DMS79 (cell line): Measurements from ENCODE around the gene RREB1.

Experiments
- DNase-seq: peaks from one replicate; lab custom pipeline; 2025; lab: John Stamatoyannopoulos, UW

The RREB1 gene

DNA sequence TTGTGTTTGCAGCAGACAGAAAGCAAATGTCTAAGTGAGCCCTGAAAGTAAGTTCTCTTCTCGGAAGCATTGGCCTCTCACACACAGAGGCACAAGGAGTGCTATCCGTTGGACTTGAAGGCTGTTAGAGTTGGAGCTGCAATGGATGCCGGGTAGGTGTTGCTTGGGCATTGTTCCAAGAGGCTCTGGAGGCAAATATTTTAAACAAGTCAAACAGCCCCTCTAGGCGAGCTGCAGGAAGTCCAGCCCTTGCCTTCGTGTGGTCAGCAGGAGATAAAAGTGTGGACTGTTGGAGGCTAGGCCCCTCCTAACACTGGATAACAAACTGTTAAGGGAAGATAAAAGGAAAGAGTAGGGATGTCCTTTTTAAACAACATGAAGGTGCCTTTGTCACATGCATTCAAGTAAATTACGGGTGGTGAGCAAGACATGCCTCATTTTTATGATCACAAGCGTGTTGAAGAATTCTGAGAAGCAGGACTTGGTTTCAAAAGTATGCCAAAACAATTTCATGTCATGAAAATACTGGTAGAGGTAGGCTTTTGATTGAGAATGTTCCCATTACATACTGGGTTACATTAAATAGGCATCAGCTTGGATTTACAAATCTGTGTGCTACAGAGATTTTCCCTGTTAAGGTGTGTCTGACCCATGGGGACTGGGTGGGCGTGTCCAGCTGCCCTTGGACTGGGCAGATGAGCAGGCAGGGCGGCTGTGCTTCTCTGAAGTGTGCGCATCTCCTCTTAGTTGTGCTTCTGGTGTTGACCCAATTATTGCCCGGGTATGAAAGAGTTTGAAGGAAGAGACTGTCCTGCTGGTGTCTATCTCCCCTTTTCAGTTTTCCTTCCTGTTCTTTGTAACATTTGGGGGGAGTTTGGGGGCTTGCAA is 57.5 kb downstream of the RREB1 start:
- DNase-seq: peak; percentile 28

DNA sequence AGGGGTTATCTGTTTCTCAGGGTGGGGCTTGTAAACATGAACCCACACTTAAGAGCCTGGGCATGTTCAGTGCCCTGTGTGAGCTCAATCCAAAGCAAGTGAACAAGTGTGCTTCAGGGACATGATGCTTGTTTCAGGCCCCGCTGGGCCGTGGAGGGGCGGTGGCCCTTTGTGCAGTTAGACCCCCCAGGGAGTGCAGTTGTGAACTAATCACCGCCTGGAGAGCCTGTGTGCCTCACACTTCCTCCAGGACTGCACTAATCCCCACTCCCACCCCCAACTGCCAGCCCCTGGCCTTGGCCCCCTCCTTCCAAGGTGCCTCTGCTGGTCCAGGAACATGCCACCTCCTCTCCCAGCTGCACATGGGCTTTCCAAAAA is 58.1 kb downstream of the RREB1 start:
- no peak for DNase-seq

DNA sequence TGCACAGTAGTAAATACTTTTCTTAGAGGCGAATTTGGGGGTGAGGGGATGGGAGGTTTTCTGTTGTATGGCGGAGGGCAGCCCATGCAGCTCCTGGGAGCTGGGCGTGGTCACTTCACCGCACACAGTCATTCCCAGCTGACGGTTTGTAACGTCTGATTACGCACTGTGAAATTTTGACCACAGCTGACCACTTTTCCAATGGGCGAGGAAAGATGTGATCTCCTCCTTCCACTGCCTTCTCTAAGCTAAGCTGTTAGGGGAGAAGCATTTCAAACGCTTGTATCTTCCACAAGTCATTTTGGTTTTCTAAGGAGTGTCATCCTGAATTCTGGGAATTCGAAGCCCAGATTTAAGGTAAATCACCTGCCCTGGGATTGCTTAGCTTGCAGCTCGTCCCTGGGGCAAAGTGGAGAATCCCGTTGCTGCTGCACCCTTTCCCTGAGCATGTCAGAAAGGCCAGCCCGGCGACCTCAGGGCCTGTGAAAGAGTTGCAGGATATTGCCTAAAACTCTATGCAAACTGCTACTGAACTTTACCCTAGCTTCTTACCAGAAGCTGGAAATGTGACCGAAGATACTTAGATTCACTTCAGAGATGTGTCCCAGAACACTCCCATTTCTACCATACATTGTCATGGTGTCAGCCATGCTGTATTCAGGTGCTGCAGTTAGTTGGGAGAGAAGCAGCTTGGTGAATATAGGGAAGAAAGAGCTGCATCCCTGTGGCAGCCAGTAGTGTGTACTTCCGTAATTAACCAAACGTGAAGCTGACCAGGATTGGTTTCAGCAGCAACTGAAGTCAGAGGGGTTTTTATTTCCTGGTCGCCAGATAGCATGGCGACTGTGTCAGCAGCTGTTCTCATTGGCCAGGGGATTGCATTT is 58.9 kb downstream of the RREB1 start:
- DNase-seq: no peak

DNA sequence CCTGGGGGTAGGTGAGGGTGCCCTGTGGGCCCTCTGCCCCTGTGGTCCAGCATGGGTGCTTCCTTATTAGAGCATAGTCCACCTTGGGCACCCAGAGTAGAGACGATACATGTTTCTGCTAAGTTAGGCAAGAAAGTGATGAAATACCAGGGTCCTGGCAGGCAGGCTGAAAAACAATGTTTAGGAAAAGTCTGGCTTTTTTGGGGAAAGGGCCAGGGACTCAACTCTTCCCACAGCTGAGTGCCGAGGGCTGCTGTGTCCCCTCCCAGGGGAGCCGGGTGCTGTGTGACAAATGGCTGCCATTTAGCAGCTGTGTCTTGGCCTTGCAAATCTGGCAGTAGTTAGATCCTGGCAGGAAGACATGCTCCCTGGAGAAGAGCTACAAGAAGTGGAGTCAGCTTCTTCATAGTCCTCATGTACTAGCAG is 61.5 kb downstream of the RREB1 start:
- DNase-seq: no peak

DNA sequence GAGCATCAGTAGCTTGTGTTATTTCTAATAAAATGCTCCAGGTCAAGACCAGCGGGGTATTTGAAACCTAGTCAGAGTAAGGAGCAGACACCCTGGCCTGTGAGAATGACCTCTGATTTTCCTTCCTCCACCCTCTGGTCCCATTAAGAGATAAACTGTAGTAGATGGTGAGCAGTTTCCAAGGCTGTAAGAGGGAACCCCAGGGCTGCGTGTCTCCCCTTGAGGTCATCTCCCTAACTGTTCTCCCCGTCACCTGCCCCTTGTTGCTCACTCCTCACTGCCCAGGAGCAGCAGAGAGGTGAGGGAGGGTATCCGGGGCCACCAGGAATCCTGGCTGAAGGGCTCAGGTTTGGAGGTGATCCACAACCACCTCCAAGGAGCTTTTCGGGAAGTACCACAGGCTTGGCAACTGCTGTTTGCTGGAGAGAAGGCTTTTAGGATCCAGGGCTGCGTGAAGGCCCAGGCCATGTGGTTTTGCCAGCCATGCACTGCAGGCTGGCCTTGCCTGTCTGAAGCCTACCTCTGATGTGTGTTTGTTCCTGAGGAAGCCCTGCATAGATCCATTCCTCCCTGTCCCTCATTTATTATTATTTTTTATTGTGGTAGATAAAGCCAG is 62.5 kb downstream of the RREB1 start:
- no peak for DNase-seq

DNA sequence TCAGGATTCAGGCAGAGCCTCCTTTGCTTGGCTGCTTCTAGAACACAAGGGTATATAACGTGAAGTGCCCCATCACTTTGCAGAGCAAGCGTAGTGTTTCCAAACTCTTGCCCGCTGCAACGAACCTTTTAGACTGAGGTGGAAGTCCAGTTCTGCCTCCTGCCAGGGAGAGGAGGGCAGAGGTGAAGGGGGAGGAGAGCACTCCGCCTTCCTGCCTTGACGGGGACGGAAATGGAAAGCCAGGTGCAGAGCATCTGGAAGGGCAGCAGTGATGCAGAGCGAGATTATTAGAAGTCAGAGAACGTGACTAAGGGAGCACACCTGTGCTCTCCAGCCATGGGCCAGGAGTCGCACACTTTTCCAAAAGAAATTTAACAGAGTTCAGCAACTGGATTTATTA is 63.4 kb downstream of the RREB1 start:
- DNase-seq: no peak

DNA sequence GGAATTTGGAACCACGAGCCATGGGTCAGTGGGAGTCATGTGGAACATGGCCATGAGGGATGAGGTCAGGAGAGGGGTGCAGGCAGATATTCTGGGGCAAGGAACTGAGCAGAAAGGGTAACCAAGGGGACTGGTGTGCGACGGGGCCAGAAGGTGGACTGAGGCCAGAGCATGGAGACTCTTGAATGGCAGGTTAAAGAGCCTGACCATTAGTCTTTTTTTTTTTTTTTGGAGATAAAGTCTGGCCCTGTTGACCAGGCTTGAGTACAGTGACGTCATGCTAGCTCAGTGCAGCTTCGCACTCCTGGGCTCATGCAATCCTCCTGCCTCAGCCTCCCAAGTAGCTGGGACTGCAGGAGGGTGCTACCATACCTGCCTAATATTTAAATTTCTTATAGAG is 64.0 kb downstream of the RREB1 start:
- DNase-seq: no peak

DNA sequence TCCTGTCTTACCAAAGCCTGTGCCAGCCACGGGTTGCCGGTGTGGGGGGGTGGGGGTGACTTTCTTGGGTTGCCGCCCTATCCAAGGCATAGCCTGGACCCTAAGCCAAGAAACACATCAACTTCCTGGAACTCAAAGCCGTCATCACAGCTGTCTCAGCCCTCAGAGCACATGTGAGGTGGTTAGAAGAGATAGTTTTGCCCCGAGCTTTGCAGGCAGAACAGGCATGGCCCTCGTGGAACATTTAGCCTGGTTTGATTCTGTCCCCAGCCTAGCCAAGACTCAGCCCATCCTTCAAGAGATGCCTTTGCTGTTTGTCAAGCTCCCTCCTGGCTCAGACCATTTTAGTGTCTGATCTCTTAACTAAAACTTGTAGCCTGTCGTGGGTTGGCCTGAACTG is 64.9 kb downstream of the RREB1 start:
- no peak for DNase-seq

DNA sequence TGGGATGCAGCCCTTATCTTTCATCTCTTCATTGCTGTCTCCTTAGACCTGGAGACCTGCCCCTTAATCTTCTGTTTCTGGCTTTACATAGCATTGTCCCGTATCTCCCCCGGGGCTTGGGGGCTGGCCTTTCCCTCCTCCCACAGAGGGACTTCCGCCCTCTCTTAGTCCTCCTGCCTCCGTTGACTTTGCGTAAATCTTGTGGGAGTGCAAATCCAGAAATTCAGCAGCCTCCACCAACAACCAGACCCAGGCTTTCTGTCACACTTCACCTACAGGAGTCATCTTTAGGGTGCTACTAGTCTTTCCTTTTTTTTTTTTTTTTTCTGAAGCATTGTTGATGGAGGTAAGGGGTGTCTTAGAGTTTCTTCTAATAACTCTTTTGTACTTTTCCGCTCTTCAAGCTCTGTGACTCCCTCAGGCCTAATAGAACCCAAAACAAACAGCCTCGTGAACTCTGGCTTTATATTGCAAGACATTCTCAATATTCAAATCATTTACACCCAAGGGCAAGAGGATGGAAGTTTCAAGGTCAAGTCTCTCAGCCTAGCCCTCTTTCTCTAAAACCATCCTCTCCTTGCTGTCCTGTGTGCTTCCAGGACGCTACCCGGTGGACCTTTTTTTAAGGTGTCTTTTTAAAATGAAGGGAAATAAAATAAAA is 66.2 kb downstream of the RREB1 start:
- DNase-seq: no peak

DNA sequence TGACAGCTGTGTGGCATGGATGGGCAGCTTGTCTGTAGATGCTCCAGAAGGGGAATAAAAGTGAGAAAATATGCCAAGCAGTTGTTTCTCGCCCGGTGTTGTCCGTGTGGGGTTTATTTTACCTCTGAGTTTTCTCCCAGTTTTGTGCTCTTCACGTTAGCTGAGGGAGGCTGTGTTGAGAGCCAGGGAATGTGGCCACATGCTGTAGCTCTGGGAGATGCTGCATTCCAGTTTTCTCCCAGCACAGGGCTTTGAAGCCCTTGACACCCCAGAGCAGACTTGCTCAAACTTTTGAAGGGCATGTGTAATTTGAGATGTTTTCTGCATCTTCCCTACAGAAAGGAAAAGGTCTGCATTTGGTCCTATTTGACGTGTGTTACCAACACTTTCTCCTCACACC is 67.7 kb downstream of the RREB1 start:
- no peak for DNase-seq

DNA sequence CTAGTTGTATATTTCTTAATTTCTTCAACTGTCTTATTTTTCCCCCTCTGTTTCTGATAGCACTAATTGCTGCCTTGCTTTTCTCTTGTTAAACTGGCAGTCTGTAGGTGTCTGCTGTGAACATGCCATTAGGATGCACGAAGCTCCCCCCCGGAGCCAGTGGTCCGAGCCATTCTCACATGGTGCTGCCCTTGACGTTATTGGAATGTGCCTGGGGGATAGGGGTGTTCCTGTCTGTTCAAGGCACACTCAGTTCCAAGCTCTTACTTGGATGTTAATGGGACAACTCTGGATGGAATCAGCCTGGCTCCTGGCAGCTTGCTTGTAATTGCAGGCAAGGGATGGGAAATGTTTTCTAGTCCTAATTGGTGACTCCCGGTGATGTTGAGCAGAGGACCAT is 68.4 kb downstream of the RREB1 start:
- no peak for DNase-seq

DNA sequence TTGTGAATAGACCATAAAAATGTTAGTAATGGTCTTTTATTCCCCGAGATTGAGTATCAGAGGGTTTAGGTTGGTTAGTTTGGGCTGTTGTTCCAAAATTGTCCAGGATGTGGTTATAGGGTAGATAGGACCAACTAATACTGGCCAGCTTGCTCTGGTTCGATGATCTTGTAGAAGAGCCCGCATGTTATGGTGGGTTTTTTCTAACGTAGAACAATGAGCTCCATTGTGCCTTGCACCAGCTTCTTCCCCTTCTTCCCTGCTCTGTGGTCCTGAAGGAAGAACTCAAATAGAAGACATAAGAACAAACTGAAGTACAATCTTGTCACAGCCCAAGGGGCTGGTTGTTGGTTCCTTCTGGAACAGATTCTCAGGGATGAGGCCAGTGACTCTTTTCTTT is 70.5 kb downstream of the RREB1 start:
- no peak for DNase-seq

DNA sequence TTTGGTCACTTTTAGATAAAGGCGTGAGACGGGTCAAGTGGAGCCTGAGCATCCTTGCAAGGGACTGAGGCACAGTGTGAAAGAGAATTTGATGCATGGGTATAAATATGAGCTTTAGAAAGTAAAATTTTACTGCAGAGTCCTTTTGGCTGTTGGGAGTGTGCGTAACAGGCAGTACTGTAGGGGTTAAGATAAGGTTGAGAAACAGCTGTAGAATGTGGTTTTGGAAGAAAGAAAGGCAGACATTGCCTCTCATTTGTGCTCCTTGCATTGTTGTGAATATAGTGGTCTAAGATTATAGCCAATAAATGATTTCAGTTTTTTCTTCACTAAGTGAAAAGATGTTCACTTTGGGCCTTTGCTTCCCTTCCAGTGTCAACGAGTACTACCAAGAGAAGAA is 73.0 kb downstream of the RREB1 start:
- no peak for DNase-seq

DNA sequence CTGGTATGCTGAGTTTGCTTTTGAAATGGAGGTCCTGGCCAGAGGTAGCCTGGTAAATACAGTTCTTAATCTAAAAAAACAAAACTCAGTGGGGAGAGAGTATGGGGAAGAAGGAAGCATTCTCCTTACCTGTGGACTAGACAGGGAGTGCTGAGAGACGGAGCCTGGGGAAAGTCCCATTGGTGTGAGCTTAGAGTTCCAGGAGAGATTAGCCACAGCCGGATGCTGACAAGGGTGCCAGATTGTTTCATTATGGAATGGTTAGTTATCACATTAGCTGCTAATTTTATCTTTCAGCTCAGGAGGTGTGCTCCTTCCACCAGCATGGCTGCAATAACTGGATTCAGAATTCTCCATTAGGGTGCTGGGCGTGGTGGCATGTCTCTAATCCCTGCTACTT is 75.9 kb downstream of the RREB1 start:
- DNase-seq: no peak

DNA sequence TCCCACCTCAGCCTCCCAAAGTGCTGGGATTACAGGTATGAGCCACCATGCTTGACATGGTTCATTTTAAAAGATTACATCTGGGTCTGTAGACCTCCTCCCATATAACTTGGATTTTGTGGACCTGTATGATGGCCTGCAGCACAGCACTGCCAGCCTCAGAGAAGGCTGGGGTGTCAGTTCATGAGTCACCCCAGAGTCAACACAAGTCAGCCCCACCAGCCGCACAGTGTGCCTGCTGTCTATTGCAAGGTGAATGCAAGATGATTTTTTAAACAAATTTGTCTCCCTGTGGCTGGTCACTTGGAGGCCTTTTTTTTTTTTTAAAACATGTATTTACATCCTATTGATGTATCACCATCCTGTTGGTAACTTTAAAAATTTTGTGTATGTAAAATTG is 76.7 kb downstream of the RREB1 start:
- no peak for DNase-seq

DNA sequence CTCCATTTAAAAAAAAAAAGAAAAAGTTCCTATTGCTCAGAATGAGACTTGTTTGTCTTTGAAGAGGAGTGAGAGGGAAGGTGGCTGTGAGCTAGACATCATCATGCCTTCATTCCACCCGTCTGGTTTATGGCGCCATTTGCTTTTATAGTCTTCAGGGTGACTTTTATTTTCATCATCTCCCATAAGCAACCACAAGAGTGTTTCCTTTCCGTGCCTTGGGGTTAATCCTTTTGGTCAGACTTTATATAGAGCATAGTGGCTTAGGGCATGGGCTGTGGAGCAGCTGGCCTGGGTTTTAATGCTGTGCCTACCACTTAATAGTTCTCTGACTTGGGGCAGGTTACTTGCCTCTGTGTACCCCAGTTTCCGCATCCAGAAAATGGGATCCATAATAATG is 77.8 kb downstream of the RREB1 start:
- DNase-seq: no peak

DNA sequence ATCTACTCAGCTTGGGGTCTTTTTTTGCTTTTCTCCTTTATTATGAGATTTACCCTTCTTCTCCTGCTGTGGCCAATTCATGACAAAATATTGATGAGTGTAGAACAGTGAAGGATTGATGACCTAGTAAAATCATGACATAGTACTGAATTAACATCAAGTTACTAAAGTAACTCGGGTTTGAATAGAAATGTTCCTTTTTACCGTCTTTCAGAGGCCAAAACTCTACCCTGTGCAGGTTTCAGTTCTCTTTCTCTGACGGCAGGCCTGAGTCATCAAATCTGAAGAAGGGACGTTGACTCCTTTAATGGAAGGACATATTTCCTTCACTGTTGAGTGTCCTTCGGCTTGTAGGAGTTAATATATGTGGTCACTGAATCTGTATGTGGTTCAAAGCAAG is 80.7 kb downstream of the RREB1 start:
- no peak for DNase-seq

DNA sequence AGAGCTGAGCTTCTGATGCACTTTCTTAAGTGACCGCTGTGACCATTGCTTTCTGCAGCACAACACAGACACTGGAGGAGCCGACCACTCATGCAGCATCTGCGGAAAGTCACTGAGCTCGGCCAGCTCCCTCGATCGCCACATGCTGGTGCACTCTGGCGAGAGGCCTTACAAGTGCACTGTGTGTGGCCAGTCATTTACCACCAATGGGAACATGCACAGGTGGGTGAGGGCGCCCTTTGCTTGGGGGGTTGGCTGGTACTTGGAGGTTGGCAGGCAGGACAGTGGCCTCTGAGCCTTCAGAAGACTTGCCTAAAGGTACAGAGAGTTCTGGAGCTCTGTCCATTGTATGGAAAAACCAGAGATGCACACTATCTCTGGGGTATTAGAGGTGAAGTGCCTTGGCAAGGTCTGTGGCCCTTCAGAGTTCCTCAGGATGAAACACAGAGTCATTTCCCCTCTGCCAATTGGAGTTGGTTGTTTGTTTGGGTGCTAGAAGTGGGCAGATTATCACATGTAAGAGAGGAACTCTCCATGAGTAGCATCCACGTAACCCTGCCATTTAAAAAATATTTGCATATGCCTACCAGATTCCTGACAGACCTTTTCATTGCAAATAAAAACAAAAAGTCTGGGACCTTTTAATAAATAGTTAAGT is 81.5 kb downstream of the RREB1 start:
- no peak for DNase-seq

DNA sequence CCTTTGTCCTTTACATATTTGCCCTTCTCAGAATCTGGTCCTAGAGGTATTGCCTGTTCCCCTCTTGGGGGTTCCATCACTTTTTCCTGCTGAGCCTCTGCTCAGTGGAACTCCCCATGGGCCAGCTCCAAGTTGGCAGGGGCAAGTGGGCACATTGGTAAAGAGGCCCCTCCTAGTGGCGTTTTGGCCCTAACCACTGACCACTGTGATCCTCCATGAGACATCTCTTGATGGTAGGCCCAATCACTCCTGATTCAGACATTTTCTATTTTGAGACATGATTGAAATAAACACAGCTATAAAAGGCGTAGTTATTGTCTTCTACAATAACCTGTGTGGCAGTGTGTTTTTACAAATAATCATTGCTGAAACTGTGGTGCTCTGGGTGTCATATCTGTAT is 83.0 kb downstream of the RREB1 start:
- DNase-seq: no peak

DNA sequence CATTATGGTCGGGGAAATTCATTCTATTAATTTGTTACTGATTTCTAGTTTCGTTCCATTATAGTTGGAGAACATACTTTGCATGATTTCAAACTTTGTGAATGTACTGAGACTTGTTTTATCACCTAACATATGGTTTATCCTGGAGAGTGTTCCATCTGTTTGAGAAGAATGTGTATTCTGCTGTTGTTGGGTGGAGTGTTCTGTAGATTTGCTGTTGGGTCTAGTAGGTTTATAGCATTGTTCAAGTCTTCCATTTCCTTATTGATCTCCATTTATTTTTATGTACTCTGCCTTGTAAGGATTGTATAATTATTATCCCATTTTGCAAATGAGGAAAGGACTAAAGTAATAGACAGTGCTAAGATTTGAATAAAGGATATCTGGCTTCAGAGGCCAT is 85.4 kb downstream of the RREB1 start:
- no peak for DNase-seq

DNA sequence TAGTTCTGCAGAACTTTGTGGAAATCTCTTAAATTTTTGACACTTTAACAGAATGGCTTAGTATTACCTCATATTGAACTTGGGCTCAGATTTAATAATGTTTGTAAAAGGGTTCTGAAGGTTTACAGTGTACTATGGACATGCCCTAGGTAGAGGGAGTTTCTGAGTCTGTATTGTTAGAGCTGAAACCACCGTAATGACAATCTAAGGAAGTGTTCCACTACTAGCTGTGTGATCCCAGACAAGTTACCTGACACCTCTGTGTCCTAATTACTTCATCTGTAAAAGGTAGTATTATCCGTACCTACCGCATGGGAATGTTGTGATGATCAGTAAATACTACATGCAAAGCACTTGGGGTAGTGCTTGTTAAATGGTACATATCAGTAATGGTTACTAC is 86.9 kb downstream of the RREB1 start:
- DNase-seq: no peak
